A549 (cell line): ENCODE measurements around the gene UBN2. TPM values are rescaled to one million over a fixed set of nuclear protein-coding genes. Genes with fewer than 3 reads are reported as not detected.

ENCODE experiments used
- ATAC-seq, 2 experiments: fragments of 200-7000 bp in 1 of 2; fragments of >200 bp in 1 of 2; cut with Nextera tagmentation in 1 of 2; cut with Tn5 transposase in 1 of 2; 3 replicates each; pipeline versions ENCODE4 v1.8.0 to v1.9.1; 2018 to 2020; ENCODE audit warnings: mild to moderate bottlenecking in 1 of 2, moderate library complexity in 1 of 2
- CTCF ChIA-PET: fragments of 300-600 bp; sonication (Branson Sonifier 250); formaldehyde crosslinking; extraction: SDS; loops from one replicate; lab custom pipeline; 2021; ENCODE audit warnings: antibody characterized with exemption, inconsistent platforms; lab: Yijun Ruan, JAX
- POLR2A ChIA-PET: fragments of 350-600 bp; formaldehyde crosslinking; extraction: SDS; loops from one replicate; lab custom pipeline; 2021; ENCODE audit warnings: antibody characterized with exemption, inconsistent platforms; lab: Yijun Ruan, JAX
- DNase-seq, 2 experiments: peaks; one replicate each; pipeline versions ENCODE4 v3.0.0 to v3.0.0-alpha.2; 2011 to 2016; ENCODE audit warnings: low read depth in 1 of 2, low spot score in 1 of 2
- FAIRE-seq: peaks from 2 replicates; lab custom pipeline; 2011; peaks lifted over from hg19 to GRCh38; lab: Jason Lieb, UNC
- H3K27ac ChIP-seq, 2 experiments: fragments of >200 bp; sonication (Bioruptor Twin); formaldehyde crosslinking; 3 replicates each; pipeline ENCODE4 v1.5.1; 2016 to 2017
- H3K4me1 ChIP-seq: fragments of >200 bp; sonication (Bioruptor Twin); formaldehyde crosslinking; 3 replicates; pipeline ENCODE4 v1.6.1; 2016
- H3K4me2 ChIP-seq: fragments of >200 bp; sonication (Bioruptor Twin); formaldehyde crosslinking; 3 replicates; pipeline ENCODE4 v1.6.1; 2016
- H3K4me3 ChIP-seq: fragments of >200 bp; sonication (Bioruptor Twin); formaldehyde crosslinking; 3 replicates; pipeline ENCODE4 v1.5.1; 2016
- H3K9me3 ChIP-seq: fragments of >200 bp; sonication (Bioruptor Twin); formaldehyde crosslinking; 3 replicates; pipeline ENCODE4 v1.6.1; 2016
- CBX8 ChIP-seq: fragments of 200-600 bp; sonication (generic); IDR thresholded peaks from 2 replicates; pipeline ENCODE4 v1.6.1; 2016
- CEBPB ChIP-seq, 2 experiments: fragments of >200 bp in 1 of 2; sonication (Bioruptor Twin) in 1 of 2; formaldehyde crosslinking in 1 of 2; IDR thresholded peaks; 2 replicates each; pipeline ENCODE4 v1.6.1; 2012 to 2016
- CHD4 ChIP-seq: fragments of 200-600 bp; sonication (generic); IDR thresholded peaks from 2 replicates; pipeline ENCODE4 v1.6.1; 2016; ENCODE audit warnings: antibody characterized with exemption, mild to moderate bottlenecking, borderline replicate concordance
- EHMT2 ChIP-seq: fragments of 200-600 bp; sonication (generic); IDR thresholded peaks from 2 replicates; pipeline ENCODE4 v1.6.1; 2016; ENCODE audit warnings: antibody characterized with exemption, low read depth, mild to moderate bottlenecking, moderate library complexity
- EP300 ChIP-seq, 2 experiments: fragments of >200 bp; sonication (Bioruptor Twin); formaldehyde crosslinking; IDR thresholded peaks; 2 replicates in 1 of 2; 3 replicates in 1 of 2; pipeline ENCODE4 v1.6.1; 2016 to 2017
- FOXS1 ChIP-seq: fragments of 250-450 bp; sonication (Bioruptor Pico); IDR thresholded peaks from 2 replicates; pipeline ENCODE4 v1.5.0; 2020; ENCODE audit warnings: mild to moderate bottlenecking, moderate library complexity
- GATA3 ChIP-seq: IDR thresholded peaks from 2 replicates; pipeline ENCODE4 v1.6.1; 2012; ENCODE audit warnings: borderline replicate concordance
- HDAC2 ChIP-seq: fragments of 200-600 bp; sonication (generic); IDR thresholded peaks from 2 replicates; pipeline ENCODE4 v1.6.1; 2016
- HOXB13 ChIP-seq: fragments of 250-450 bp; sonication (Bioruptor Pico); IDR thresholded peaks from 2 replicates; pipeline ENCODE4 v1.5.0; 2020; ENCODE audit warnings: low read depth, mild to moderate bottlenecking, moderate library complexity
- JUN ChIP-seq, 2 experiments: fragments of >200 bp; sonication (Bioruptor Twin); formaldehyde crosslinking; IDR thresholded peaks; 2 replicates in 1 of 2; 3 replicates in 1 of 2; pipeline ENCODE4 v1.6.1; 2016 to 2017
- KDM5A ChIP-seq: fragments of 200-600 bp; sonication (generic); IDR thresholded peaks from 2 replicates; pipeline ENCODE4 v1.6.1; 2016; ENCODE audit warnings: antibody characterized with exemption, mild to moderate bottlenecking
- MAZ ChIP-seq: fragments of 150-350 bp; IDR thresholded peaks from 2 replicates; pipeline ENCODE4 v1.6.1; 2014; ENCODE audit warnings: antibody characterized with exemption, low read depth, low read length, borderline replicate concordance
- NFE2L2 ChIP-seq: fragments of 150-350 bp; conservative IDR thresholded peaks from 2 replicates; pipeline ENCODE4 v1.6.1; 2014; ENCODE audit warnings: low read length
- PHF8 ChIP-seq: fragments of 200-600 bp; sonication (generic); IDR thresholded peaks from 2 replicates; pipeline ENCODE4 v1.6.1; 2016; ENCODE audit warnings: low read depth, mild to moderate bottlenecking, antibody characterized with exemption, moderate library complexity, borderline replicate concordance
- POLR2A ChIP-seq: IDR thresholded peaks from 2 replicates; pipeline ENCODE4 v1.6.1; 2012; ENCODE audit warnings: mild to moderate bottlenecking, low read length
- RAD21 ChIP-seq, 2 experiments: fragments of >200 bp in 1 of 2; sonication (Bioruptor Twin) in 1 of 2; formaldehyde crosslinking in 1 of 2; IDR thresholded peaks in 1 of 2; conservative IDR thresholded peaks in 1 of 2; 2 replicates in 1 of 2; 3 replicates in 1 of 2; pipeline ENCODE4 v1.6.1; 2012 to 2018; ENCODE audit warnings: inconsistent platforms in 1 of 2
- RNF2 ChIP-seq: fragments of 200-600 bp; sonication (generic); IDR thresholded peaks from 2 replicates; pipeline ENCODE4 v1.6.1; 2016; ENCODE audit warnings: low read depth, mild to moderate bottlenecking, antibody characterized with exemption, moderate library complexity, borderline replicate concordance
- TFCP2L1 ChIP-seq: fragments of 250-450 bp; sonication (Bioruptor Pico); IDR thresholded peaks from 2 replicates; pipeline ENCODE4 v1.5.0; 2021; ENCODE audit warnings: mild to moderate bottlenecking
- ZFP36 ChIP-seq: fragments of 450-650 bp; IDR thresholded peaks from 2 replicates; pipeline ENCODE4 v1.6.1; 2014; ENCODE audit warnings: borderline replicate concordance; ENCODE audit not compliant: partially characterized antibody
- WGBS: methylation state at CpG from one replicate; pipeline ENCODE4 v1.1.6; 2017; ENCODE audit errors: missing lambda C conversion rate; 5-methylcytosine and 5-hydroxymethylcytosine counted together
- polyA minus RNA-seq: library from RNA; depleted of rRNA, polyadenylated mRNA; stranded (reverse); fragments of >200 nt; gene quantifications from 2 replicates; pipeline ENCODE4 v1.2.3, GENCODE V29; 2011; rRNA and poly(A)+ RNA removed
- polyA plus RNA-seq, 4 experiments: library from polyadenylated mRNA; depleted of rRNA in 3 of 4; stranded (reverse); fragments of >200 nt; fragmentation: RNase III in 1 of 4; extraction: RNeasy Plus Mini Kit Qiagen cat#74134 plus additional on column Dnase treatment in 1 of 4; gene quantifications; 2 replicates in 3 of 4; 3 replicates in 1 of 4; pipeline ENCODE4 v1.2.3, GENCODE V29; 2011 to 2017
- TF ChIP-seq, protein P1 (sequence below): fragments of >200 bp; sonication (Bioruptor Twin); formaldehyde crosslinking; IDR thresholded peaks from 3 replicates; pipeline ENCODE4 v1.5.1; 2016
- TF ChIP-seq, protein P2 (sequence below): IDR thresholded peaks from 2 replicates; pipeline ENCODE4 v1.6.1; 2012
- TF ChIP-seq, protein P3 (sequence below): fragments of 250-450 bp; sonication (Bioruptor Pico); IDR thresholded peaks from 2 replicates; pipeline ENCODE4 v1.5.0; 2021; ENCODE audit warnings: mild to moderate bottlenecking, moderate library complexity, borderline replicate concordance
- TF ChIP-seq, protein P4 (sequence below): fragments of 250-450 bp; sonication (Bioruptor Pico); IDR thresholded peaks from 2 replicates; pipeline ENCODE4 v1.5.0; 2020; ENCODE audit warnings: low read depth, mild to moderate bottlenecking, moderate library complexity
- TF ChIP-seq, protein P5 (sequence below): IDR thresholded peaks from 2 replicates; pipeline ENCODE4 v1.6.1; 2012; ENCODE audit warnings: low read depth, borderline replicate concordance
- TF ChIP-seq, protein P6 (sequence below): fragments of >200 bp; sonication (Bioruptor Twin); formaldehyde crosslinking; IDR thresholded peaks from 3 replicates; pipeline ENCODE4 v1.6.1; 2016
- TF ChIP-seq, protein P7 (sequence below): IDR thresholded peaks from 2 replicates; pipeline ENCODE4 v1.6.1; 2012
- TF ChIP-seq, protein P8 (sequence below): fragments of 450-650 bp; IDR thresholded peaks from 2 replicates; pipeline ENCODE4 v1.6.1; 2014; ENCODE audit warnings: antibody characterized with exemption

The UBN2 gene
- polyA plus RNA-seq (2011; rRNA removed), result 5.6 and 5.7 TPM in 2 replicates
- polyA plus RNA-seq (2012; cell fraction: cytosol; rRNA removed), result 0.73 and 0.87 TPM in 2 replicates
- polyA plus RNA-seq (2012; cell fraction: nucleus; rRNA removed), result 1.2 and 1.8 TPM in 2 replicates
- 1.8 to 2.2 TPM (median 2.1 TPM) in 3 replicates for polyA plus RNA-seq (2017; fragmentation: RNase III; extraction: RNeasy Plus Mini Kit Qiagen cat#74134 plus additional on column Dnase treatment)
- polyA minus RNA-seq, result 6.9 and 7.0 TPM in 2 replicates

DNA sequence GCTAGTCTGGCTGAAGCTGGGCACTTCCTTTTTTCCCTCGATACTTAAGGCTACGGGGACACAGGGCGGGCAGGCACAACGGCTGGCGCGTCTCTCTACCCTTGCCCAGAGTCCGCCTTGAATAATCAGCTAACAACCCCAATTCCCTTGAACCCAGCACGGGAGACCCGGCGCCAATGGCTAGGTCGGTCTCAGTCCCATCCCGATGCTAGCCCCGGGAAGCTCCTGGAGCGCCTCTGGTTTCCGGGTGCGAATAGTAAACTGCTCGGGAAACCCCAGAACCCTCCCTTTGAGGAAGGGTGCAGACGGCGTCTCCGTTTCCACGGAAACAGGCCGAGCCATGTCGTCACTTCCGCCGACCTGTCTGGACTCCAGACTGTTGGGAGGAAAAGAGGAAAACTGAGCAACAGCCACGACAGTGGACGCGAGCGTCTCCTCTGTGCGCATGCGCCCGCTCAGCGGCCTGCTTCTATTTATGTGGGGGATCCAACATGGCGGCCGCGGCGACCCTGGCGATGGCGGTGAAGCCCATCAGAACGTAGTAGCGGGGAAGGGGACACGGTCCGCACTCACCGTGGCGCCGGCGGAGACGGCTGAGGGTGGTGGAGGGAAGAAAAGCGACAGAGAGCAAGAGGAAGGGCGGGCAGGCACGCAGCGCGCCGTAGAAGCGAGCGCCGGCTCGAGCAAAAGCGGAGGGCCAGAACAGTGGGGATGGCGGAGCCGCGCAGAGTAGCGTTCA, at the start of gene UBN2:
Gene UBN2, plus strand, starts transcription at position 464 of the 739 bp plus-strand sequence. Its CDS starts 248 bp downstream, at position 712.
- peak; percentile 96 for ATAC-seq
- Histone ChIP-seq H3K27ac (peak within 1 kb of the TSS; percentile 86 to 96), H3K4me1 (peaks cover 32% of the 10 kb centered on the region), H3K9me3 (no peaks in the 10 kb centered on the region)
- TF ChIP-seq CBX8 (no peak), MAZ (0 out of 2 replicates have a peak, but pooled peaks have one; percentile 9), POLR2A (peak; percentile 93), GATA3 (no peak), JUN (IDR thresholded peaks at IDR 0.05) (peak; percentile 31 to 80; a peak in 1 of 5 replicates), ZFP36 (no peak), EHMT2 (no peak), CEBPB (IDR thresholded peaks at IDR 0.05) (no peak), HOXB13 (CRISPR knock-in tag) (no peak), RNF2 (no peak), EP300 (IDR thresholded peaks at IDR 0.05) (no peak), RAD21 (conservative IDR thresholded peaks at IDR 0.05 in 1 of 2, IDR thresholded peaks at IDR 0.05 in 1 of 2) (no peak), FOXS1 (CRISPR knock-in tag) (no peak), NFE2L2 (no peak), CHD4 (no peak), TFCP2L1 (peak; percentile 46; the same call in 1 of the 2 replicates), KDM5A (peak; percentile 90), HDAC2 (no peak), PHF8 (peak; percentile 70; the same call in 1 of the 2 replicates)
- TF ChIP-seq, protein P1, sequence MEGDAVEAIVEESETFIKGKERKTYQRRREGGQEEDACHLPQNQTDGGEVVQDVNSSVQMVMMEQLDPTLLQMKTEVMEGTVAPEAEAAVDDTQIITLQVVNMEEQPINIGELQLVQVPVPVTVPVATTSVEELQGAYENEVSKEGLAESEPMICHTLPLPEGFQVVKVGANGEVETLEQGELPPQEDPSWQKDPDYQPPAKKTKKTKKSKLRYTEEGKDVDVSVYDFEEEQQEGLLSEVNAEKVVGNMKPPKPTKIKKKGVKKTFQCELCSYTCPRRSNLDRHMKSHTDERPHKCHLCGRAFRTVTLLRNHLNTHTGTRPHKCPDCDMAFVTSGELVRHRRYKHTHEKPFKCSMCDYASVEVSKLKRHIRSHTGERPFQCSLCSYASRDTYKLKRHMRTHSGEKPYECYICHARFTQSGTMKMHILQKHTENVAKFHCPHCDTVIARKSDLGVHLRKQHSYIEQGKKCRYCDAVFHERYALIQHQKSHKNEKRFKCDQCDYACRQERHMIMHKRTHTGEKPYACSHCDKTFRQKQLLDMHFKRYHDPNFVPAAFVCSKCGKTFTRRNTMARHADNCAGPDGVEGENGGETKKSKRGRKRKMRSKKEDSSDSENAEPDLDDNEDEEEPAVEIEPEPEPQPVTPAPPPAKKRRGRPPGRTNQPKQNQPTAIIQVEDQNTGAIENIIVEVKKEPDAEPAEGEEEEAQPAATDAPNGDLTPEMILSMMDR, result no peak
- TF ChIP-seq, protein P2, sequence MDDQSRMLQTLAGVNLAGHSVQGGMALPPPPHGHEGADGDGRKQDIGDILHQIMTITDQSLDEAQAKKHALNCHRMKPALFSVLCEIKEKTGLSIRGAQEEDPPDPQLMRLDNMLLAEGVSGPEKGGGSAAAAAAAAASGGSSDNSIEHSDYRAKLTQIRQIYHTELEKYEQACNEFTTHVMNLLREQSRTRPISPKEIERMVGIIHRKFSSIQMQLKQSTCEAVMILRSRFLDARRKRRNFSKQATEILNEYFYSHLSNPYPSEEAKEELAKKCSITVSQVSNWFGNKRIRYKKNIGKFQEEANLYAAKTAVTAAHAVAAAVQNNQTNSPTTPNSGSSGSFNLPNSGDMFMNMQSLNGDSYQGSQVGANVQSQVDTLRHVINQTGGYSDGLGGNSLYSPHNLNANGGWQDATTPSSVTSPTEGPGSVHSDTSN, result 0 out of 2 replicates have a peak, but pooled peaks have one; percentile 15
- TF ChIP-seq, protein P3, sequence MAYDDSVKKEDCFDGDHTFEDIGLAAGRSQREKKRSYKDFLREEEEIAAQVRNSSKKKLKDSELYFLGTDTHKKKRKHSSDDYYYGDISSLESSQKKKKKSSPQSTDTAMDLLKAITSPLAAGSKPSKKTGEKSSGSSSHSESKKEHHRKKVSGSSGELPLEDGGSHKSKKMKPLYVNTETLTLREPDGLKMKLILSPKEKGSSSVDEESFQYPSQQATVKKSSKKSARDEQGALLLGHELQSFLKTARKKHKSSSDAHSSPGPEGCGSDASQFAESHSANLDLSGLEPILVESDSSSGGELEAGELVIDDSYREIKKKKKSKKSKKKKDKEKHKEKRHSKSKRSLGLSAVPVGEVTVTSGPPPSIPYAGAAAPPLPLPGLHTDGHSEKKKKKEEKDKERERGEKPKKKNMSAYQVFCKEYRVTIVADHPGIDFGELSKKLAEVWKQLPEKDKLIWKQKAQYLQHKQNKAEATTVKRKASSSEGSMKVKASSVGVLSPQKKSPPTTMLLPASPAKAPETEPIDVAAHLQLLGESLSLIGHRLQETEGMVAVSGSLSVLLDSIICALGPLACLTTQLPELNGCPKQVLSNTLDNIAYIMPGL, result peak; percentile 95; the same call in 1 of the 2 replicates
- TF ChIP-seq, protein P4, sequence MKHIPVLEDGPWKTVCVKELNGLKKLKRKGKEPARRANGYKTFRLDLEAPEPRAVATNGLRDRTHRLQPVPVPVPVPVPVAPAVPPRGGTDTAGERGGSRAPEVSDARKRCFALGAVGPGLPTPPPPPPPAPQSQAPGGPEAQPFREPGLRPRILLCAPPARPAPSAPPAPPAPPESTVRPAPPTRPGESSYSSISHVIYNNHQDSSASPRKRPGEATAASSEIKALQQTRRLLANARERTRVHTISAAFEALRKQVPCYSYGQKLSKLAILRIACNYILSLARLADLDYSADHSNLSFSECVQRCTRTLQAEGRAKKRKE (CRISPR knock-in tag), result no peak
- TF ChIP-seq, protein P5, sequence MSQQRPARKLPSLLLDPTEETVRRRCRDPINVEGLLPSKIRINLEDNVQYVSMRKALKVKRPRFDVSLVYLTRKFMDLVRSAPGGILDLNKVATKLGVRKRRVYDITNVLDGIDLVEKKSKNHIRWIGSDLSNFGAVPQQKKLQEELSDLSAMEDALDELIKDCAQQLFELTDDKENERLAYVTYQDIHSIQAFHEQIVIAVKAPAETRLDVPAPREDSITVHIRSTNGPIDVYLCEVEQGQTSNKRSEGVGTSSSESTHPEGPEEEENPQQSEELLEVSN, result no peak
- TF ChIP-seq, protein P6, sequence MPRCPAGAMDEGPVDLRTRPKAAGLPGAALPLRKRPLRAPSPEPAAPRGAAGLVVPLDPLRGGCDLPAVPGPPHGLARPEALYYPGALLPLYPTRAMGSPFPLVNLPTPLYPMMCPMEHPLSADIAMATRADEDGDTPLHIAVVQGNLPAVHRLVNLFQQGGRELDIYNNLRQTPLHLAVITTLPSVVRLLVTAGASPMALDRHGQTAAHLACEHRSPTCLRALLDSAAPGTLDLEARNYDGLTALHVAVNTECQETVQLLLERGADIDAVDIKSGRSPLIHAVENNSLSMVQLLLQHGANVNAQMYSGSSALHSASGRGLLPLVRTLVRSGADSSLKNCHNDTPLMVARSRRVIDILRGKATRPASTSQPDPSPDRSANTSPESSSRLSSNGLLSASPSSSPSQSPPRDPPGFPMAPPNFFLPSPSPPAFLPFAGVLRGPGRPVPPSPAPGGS, result peak; percentile 42; the same call in 1 of the 3 replicates
- TF ChIP-seq, protein P7, sequence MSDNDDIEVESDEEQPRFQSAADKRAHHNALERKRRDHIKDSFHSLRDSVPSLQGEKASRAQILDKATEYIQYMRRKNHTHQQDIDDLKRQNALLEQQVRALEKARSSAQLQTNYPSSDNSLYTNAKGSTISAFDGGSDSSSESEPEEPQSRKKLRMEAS, result no peak; the same call in 1 of the 2 replicates
- TF ChIP-seq, protein P8, sequence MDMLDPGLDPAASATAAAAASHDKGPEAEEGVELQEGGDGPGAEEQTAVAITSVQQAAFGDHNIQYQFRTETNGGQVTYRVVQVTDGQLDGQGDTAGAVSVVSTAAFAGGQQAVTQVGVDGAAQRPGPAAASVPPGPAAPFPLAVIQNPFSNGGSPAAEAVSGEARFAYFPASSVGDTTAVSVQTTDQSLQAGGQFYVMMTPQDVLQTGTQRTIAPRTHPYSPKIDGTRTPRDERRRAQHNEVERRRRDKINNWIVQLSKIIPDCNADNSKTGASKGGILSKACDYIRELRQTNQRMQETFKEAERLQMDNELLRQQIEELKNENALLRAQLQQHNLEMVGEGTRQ, result no peak
- TF ChIP-seq, all 56 proteins: peak for 9
- WGBS, result 2% methylated on average over 54 of the region's 63 CpGs
- CTCF ChIA-PET, result interaction anchor here (0.6 to 1.1 kb wide), 3 partner anchors 12 to 109 kb away, joined by 3 to 5 read pairs (median 3); a partner anchor contains a TSS
- DNase-seq, result peak; percentile 97 to 98
- POLR2A ChIA-PET, result interaction anchor here (0.6 to 1.9 kb wide), 2 partner anchors 90 to 98 kb away, joined by 3 to 8 read pairs; a partner anchor contains a TSS
- Histone ChIP-seq H3K4me3 (peak within 1 kb of the TSS; percentile 78), H3K4me2 (peak within 1 kb of the TSS; percentile 97)
- peak; percentile 68 for FAIRE-seq
